Right renal pelvis (tissue), 4 donors: ENCODE measurements around the gene FAM53B. TPM values are rescaled to one million over a fixed set of nuclear protein-coding genes. Genes with fewer than 3 reads are reported as not detected.
"Not testable (repeated sequence)": the region's sequence is repeated elsewhere in the genome, so short reads cannot be mapped to it uniquely, and the experiment has no call there.

Experiments
- DNase-seq, 4 donors: peaks; one replicate each; pipeline ENCODE4 v3.0.0-alpha.2; 2013; ENCODE audit warnings: low read depth in 4 of 4, low spot score in 3 of 4, missing footprints in 1 of 4
- polyA plus RNA-seq, 4 donors: library from polyadenylated mRNA; unstranded; fragments of 120-200 nt; gene quantifications; one replicate each; pipeline ENCODE4 v1.2.1, GENCODE V29; 2013; ENCODE audit not compliant: insufficient read length in 4 of 4

The FAM53B gene
- polyA plus RNA-seq, result 10 to 100 TPM; 21.4 to 28.3 (median 28.1) TPM

- peak in 1 of 4 donors; percentile 53 for DNase-seq
These were observed at the start of gene FAM53B for GRCh38 chr10:124744102-124745050. Gene FAM53B, minus strand, starts transcription at chr10:124744378. Its CDS starts 37,665 bp downstream, at chr10:124706713.

DNA sequence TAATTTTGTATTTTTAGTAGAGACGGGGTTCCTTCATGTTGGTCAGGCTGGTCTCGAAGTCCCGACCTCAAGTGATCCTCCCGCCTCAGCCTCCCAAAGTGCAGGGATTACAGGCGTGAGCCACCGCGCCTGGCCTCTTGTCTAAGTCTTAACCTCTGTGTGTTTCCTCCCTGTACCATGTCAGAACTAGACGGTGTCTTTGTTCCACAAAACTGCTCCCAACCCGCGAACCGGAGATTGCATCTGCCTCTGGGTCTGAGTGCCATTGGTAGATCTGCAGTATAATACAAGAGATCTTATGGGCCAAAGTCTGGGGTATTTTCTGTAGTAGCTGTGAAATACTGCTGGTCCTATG, 48.8 kb upstream of the FAM53B start:
- no peak for DNase-seq

- peak; percentile 78 to 80 (median 78) for DNase-seq
These were observed 47.6 kb upstream of the FAM53B start, which contains the start of gene EEF1AKMT2 for GRCh38 chr10:124791547-124792348. Gene EEF1AKMT2, minus strand, starts transcription at chr10:124791887. Its CDS starts 54 bp downstream, at chr10:124791833.

- not testable (repeated sequence) for DNase-seq
These were observed 38.7 kb upstream of the FAM53B start for GRCh38 chr10:124782900-124783299.

DNA sequence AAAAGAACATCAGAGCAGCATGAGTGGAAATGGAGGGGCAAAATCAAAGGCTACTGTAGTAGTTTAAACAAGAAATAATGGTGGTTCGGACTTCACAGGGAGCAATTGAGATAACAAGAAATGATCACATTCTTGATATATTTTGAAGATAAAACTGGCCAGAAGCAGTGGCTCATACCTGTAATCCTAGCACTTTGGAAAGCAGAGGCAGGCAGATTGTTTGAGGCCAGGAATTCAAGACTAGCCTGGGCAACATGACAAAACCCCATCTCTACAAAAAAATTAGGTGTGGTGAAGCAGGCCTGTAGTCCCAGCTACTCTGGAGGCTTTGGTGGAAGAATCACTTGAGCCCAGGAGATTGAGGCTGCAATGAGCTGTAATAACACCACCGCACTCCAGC, 24.6 kb upstream of the FAM53B start:
- DNase-seq, result no peak

DNA sequence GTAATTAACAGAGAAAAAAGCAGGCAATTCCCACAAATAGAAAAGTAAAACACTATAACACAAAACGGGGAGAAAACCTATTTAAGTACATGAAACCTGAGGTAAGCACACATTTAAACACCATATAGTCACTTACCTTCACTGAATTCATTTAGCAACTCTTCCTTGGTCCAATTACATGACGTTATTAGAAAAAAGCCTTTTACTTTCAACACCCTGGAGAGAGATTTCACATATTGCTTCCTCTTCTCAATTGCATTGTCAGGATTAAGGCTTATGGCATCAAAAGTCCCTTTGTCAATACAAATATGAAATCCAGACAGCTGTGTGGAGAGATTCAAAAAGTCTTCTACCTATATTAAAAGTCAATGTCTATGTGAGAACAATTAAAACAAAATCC, 21.1 kb upstream of the FAM53B start:
- DNase-seq, result no peak

GRCh38 chr10:124763267-124763666, 19.1 kb upstream of the FAM53B start:
- no peak for DNase-seq

DNA sequence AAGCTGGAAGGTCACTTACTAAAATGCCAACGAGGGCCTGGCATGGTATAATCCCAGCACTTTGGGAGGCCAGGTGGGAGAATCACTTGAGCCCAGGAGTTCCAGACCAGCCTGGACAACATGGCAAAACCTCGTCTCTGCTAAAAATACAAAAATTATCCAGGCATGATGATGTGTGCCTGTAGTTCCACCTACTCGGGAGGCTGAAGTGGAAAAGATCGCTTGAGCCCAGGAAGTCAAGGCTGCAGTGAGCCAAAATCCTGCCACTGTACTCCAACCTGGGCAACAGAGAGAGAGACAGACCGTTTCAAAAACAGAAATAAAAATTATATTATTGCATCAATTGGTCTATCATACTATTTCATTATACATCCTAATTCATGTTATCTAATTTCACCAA, 18.1 kb upstream of the FAM53B start:
- DNase-seq, result no peak

GRCh38 chr10:124756156-124756903, 12.2 kb upstream of the FAM53B start:
- DNase-seq, result no peak

GRCh38 chr10:124755581-124755980, 11.4 kb upstream of the FAM53B start:
- no peak for DNase-seq

GRCh38 chr10:124754227-124754626, 10.0 kb upstream of the FAM53B start:
- no peak for DNase-seq

GRCh38 chr10:124748953-124749645, 4.9 kb upstream of the FAM53B start:
- DNase-seq, result no peak

DNA sequence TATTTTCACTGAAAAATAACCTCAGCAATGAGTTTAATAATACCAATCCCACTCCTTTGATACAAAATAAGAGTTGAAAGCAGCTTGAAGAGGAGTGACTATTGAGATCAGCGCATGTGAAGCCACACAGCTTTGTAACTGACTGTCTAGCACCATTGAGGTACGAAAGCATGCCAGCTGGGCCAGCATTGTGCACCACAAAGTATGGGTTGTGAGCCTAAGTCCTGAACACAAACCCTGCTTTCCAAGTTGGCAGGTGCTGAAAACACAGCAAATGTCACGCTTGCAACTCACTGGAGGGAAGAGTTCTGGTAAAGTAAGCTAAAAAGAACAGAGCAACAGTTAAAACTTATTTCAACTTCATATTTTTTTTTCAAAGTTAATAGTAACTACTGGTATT, 4.0 kb upstream of the FAM53B start:
- DNase-seq, result no peak

GRCh38 chr10:124747745-124748144, 3.6 kb upstream of the FAM53B start:
- DNase-seq, result no peak

DNA sequence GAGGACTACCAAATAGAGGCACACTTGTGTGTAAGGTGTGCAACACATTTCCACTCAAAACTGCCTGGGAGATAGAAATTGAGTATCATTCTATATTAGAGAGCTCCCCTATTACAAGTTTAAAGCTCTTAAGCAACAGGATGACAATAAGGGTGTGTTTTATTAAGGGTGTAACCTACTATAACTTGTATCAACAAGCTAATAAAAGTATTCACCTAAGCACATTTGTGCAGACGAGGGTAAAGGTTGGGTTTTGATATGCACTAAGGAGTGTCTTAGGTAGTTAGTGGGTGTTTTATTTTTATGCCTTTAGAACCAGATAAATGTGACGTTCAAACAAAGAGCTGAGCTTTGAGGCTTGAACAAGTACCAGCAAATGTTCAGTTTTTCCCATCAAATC, 2.8 kb upstream of the FAM53B start:
- no peak for DNase-seq

DNA sequence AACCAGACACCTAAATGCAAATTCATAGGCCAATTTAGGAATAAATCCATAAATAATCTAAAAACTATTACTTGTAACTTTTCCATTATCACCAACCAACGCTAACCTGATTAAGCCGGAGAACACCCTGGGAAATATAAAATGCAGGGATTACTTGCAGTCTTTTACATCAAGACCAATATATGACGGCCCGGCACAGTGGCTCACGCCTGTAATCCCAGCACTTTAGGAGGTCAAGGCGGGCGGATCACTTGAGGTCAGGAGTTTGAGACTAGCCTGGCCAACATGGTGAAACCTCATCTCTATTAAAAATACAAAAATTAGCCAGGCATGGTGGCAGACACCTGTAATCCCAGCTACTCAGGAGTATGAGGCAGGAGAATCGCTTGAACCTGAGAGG, 2.3 kb upstream of the FAM53B start:
- DNase-seq, result not testable (repeated sequence)

GRCh38 chr10:124745673-124746072, 1.5 kb upstream of the FAM53B start:
- peak in 1 of 4 donors; percentile 38 for DNase-seq

- no peak for DNase-seq
These were observed 1.1 kb upstream of the FAM53B start for GRCh38 chr10:124745252-124745651.

- DNase-seq, result no peak
These were observed 732 bp downstream of the FAM53B start for GRCh38 chr10:124743191-124744101.
